GM19023 (cell line): ENCODE results near the gene ZNF319.

Source experiments
- ATAC-seq: cut with Tn5 transposase; IDR thresholded peaks from one replicate; pipeline ENCODE4 v1.9.1; 2021; ENCODE audit warnings: mild to moderate bottlenecking, moderate library complexity; ENCODE audit not compliant: unreplicated experiment

The ZNF319 gene

DNA sequence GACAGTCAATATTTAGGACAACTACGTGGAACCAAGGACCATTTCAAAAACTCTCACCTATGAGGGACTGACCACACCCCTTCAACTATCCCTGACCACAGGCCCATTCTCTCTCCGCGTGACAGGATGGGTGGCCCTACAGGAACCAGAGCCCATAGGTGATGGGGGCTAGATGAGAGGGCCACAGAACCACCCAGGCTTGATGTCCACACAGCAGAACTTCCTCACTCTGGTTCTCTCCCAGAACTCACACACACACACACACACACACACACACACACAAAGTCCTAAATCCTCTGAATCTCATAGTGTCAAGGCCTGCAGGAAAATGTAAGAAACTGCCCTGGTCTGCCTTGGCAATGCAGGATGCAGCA, 1.5 kb downstream of the ZNF319 start:
- no peak for ATAC-seq

DNA sequence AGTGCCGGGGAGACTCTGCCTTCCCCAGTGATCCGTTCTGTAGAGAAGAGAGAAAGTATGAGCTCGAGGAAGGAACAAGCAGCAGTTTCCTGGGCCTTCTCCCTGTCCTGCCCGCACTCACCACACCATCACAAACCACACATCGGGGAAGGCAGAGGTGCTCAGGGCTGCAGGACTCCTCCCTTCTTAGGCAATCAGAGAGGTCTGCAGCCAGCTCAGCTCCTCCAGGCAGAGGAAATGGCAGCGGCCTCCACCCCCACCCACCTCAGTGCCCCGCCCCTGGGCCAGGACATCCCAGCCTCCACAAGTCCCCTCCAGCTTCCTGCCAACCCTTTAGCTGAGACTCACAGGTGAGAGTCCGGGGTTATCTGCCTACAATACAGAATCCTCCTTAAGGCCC, 2.0 kb downstream of the ZNF319 start:
- no peak for ATAC-seq

DNA sequence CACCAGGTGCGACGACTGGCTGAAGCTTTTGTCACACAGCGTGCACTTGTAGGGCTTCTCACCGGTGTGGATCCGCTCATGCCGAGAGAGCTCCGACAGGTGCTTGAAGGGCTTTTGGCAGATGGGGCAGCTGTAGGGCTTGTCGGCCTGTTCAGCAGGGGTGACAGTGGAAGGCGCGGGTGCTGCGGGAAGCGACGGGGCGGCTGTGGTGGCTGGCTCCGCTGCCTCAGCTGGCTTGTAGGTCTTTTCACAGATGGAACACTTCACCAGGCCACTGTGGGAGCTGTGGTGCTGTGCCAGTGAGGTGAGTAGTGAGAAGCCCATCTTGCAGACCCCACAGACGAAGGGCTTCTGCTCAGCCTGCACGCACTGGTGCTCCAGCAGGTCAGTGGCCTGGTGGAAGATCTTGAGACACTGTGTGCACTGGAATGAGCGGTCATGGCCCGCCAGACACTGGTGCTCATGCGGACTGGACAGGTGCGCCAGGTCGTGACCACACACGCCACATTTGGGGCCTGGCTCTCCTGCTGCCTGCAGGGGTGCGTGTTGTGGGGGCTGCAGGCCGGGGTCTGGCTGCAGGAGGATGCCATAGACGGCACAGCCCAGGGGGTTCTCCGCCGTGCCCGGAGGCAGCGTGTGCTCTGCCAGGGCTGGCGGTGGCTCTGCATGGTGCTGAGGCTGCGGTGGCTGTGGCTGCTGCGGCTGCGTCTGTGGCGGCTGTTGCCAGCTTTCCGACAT, 2.8 kb downstream of the ZNF319 start:
- no peak for ATAC-seq

- no peak for ATAC-seq
Measured at GRCh38 chr16:57997176-57997527, 3.3 kb downstream of the ZNF319 start.

GRCh38 chr16:57996406-57997175, 3.9 kb downstream of the ZNF319 start:
- ATAC-seq, result no peak

DNA sequence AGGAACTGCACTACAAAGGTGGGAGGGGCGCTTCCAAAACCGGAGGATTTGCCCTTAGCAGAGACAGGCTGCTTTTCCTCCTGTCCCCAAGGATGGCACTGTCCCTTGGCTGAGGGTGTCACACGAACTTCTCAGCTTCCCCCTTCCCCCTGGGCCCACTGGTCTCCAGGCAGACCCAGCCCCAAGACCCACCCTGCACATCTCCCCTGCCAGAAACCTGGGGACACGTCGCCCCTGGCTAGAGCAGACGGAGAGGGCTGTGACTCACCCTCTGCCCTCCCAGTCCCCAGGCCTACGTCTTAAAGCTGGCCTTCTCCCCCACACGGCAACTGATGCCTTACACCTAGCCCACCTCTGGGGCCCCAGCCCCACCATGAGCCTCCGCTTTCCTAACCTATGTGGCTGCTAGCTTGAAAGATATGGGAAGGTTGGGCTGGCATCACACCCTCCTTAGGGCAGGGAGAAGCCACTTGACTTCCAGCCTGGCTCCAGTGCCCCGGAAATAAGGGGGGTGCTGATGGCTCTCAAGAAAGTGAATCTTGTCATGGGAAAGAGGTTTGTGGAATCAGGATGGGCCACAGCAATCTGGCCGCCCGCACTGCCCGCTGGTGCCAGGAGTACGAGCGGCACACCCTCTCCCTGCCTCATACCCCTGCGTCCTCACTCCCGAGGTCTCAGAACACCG, 4.6 kb downstream of the ZNF319 start:
- ATAC-seq, result no peak

GRCh38 chr16:57994778-57995177, 5.7 kb downstream of the ZNF319 start:
- ATAC-seq, result peak; percentile 51

DNA sequence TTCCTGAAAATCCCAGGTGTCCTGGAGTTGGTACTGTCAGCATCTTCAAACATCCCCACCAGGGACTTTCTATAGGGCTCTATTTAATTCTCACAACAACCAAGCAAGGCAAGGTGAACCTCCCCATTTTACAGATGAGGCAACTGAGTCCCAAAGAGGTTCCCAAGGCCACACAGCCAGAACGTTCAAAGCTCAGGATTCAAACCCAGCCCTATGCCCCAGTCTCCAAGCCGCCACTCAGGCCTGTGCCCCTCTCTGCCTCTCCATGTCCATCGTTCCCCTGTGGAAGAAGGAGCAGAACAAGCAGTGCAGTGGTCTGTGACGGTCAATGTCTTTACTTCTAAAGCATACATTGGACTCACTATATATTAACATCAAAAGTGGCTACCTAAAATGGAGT, 6.1 kb downstream of the ZNF319 start:
- ATAC-seq, result no peak

DNA sequence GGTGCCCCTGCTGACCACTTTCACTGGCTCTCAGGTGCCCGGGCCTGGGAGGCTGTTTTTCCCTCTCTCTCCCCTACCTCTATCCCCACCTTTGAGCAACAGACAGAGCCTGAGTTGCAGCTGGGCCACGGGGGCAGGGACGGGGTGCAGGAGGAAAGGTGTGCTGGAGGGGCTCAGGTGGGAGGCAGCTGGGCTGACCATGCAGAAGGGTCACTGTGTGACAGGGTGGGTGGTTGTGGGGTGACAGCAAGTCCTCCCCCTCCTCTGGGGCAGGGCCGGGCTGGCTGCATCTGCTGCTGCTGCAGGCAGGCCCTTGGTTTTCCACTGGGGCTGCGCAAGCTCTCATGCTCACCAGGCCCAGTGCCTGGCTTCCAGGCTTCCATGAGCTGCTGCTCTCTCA, 6.6 kb downstream of the ZNF319 start:
- no peak for ATAC-seq

DNA sequence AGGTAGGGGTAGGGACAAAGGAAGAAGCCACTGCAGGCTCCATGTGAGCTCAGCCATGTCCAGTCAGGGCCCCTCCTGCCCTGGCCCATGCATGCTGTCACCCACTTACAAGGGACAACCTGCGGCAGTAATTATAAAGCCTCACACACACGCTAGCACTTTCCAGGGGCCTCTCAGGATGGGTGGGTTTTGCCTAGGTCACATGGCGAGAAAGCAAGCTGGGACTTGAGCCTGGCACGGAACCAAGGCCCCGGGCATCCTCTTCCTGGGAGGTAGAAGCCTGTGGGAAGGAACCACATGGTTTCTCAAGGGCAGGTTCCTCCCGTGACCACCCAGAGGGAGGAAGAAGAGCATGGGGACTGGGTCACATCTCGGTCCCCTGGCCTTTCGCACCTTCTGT, 7.0 kb downstream of the ZNF319 start:
- no peak for ATAC-seq

GRCh38 chr16:57992084-57992483, 8.4 kb downstream of the ZNF319 start:
- no peak for ATAC-seq

DNA sequence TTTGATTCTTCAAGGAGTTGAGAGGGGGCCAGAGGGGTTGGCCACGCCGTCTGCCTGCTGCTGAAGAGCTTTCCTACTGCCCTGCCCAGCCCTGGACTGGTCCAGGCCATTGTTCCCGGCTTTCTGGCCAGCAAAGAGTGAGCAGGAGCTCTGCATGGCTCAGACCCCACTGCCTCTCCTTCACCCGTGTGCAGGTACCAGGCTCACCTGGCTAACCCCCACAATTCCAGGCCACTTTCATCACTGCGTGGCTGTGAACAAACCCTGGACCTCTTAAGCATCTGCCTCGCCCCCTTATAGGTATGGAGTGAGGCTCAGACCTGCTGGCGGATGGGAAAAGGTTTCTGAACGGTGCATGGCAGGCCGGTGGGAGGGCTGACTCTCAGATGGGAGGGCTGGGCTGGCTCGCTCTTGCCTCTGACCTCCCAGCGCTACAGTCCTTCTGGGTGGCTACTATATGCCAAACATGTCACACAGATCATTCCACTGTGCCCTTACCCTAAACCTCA, 8.9 kb downstream of the ZNF319 start:
- no peak for ATAC-seq

- ATAC-seq, result no peak
Measured at GRCh38 chr16:57988929-57989328, 11.5 kb downstream of the ZNF319 start.

DNA sequence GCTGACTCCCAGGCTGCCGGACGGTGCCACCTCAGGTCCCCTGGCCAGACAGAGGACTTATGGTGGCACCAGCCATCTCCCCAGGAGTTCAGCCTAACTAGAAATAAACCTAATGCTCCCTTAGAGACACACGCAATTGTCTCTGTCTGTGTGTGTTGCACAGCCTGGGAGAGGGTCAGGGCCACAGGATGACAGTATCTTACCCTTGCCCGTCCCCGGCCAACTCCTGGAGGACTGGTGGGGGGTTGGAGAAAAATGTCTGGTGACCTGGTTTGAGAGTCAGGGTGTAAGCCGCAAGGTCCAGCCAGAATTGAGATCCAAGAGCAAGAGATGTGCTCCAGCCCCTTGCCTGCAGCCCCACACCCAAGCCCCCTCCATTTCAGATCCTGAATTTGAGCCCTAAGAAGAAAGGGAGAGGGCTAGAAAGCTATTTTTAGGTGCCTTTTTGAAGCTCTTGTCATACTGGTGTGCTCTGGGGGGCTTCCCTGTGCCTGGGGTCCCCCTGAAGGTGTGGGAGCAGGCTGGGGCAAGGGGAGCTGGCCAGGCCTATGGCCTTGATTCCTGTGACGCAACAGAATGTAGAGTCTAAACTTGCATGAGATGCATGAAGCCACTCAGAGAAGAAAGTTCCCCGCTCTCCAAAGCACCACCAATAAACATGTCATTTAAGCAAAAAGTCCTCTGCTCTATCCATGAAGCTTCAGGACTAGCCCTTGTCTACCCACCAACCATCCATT, 12.9 kb downstream of the ZNF319 start:
- no peak for ATAC-seq

DNA sequence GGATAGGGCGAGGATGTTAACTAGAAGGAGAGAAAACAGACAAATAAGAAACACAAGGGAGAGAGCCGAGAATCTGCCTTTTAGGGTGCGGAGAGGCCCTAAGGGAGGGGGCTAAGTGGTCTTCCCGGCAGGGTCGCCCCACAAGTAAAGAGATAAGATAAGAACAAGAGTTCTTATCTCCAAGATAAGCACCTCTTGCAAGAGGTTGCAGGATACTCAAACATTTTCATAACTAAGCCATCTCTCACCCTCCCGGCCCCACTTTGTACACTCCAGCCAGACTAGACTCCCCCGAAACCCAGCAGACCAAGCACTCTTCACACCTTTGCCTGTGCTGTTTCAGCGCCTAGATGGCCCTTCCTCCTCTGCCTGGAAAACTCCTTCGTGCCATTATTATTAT, 14.3 kb downstream of the ZNF319 start:
- no peak for ATAC-seq

DNA sequence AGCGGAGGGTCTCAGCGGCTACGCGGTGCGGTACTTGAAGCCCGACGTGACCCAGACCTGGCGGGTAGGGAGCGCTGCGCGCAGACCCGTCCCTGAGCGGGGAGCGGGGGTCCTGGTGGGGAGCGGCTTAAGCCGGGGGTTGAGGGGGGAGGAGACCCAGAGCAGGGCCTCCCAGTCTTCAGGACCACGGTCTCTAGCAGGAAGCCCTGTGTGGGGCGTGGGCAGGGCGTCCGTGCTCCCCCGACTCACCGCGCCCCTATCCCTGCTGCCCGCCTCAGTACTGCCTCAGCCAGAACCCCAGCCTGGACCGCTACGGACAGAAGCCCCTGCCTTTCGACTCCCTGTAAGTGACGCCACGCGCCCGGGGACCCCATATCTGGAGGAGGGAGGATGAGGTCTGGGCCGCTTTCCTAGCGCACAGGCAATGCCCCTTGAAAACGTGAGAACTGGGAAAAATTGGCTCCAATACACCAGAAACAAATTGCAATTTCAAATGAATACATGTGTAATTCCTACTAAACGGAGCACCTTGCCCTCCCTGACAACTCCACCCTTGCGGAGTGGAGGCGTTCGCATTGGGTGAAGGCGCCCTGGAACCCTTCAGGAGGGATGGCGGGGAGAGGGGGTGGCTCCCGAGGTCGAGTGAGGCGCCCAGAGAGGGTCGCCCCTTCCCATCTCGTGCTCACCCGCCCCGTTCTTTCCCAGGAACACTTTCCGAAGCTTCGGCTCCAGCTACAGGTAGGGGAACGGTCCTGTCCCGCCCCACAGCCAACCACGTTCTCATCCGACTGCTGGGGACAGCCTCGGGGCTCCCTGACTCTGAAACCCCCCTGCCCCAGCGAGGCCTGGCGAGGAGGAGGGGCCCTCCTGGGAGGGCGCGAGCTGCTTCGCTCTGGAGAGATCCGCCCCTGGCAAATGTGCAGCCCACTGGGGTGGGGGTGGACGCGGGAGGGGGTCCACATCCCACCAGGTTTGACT, 15.0 kb downstream of the ZNF319 start:
- no peak for ATAC-seq

DNA sequence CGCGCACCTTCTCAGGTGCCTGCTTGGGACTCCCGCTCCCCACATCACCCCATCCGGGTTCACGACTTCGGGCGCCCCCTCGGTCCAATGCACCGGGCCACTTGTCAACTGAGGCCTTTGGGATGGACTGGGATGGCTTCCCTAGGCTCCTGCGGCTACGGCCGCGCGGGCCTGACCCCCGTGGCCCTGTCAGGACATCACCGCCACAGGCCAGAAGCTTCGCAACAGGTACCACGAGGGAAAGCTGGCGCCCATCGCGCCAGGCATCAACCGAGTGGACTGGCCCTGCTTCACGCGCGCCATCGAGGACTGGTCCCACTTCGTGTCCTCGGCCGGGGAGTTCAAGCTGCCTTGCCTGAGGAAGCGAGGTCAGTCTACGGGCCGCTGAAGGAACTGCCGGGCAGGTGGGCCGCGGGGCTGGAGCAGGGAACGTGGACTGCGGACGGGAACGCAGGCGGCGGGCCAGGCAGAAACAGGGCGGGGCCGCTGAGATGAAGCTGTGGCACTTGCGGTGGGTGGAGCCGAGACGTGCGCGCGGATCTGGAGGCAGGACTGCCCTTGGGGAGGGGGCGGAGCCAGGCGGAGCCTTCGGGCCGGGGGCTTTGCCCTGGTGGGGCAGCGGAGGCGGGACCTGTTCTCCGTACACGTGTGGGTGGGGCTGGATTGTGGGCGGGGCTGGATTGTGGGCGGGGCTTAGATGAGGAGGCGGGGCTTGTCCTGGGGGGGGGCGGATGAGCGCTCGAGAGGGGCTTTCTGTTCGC, 15.8 kb downstream of the ZNF319 start:
- peak; percentile 71 for ATAC-seq

DNA sequence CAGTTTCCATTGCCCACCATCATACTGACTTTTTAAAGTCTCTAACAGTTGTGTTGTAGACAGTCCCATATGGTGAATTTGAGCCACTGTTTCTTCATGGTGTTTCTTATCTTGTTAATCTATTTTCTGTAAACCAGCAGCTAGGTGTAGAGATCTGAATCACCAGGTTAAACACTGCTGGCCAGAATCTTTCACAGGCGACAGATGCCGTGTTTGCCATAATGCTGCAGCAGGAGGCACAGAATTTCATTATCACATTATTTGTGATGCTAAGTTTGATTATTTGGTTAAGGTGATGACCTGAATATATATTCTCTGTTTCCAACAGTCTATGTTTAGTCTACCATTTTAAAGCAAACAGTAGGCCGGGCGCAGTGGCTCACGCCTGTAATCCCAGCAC, 18.1 kb downstream of the ZNF319 start:
- no peak for ATAC-seq

DNA sequence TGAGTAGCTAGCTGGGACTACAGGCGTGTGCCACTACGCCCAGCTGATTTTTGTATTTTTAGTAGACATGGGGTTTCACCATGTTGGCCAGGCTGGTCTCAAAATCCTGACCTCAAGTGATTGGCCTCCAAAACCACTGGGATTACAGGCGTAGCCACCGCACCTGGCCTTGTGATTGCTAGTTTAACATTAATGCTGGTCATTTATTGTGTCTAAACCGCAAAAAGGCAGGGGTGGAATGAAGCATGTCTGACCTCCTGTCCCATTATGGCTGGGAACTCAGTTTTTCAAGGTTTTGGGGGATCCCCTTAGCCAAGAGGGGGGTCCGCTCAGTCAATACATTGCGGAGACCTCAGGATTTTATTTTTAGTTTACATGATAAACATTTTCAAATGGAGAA, 18.8 kb downstream of the ZNF319 start:
- no peak for ATAC-seq
